ENCODE measurements around the gene SLC22A31. TPM values are rescaled to one million over a fixed set of nuclear protein-coding genes. Genes with fewer than 3 reads are reported as not detected.

Gene SLC22A31
- total and polyA plus RNA-seq, 9 of the 15 experiments (the other 6 are each of a cell fraction or from before 2014, with no cell fraction given) = 0.29 to 2.2 (median 0.47) TPM; not detected in 3

DNA sequence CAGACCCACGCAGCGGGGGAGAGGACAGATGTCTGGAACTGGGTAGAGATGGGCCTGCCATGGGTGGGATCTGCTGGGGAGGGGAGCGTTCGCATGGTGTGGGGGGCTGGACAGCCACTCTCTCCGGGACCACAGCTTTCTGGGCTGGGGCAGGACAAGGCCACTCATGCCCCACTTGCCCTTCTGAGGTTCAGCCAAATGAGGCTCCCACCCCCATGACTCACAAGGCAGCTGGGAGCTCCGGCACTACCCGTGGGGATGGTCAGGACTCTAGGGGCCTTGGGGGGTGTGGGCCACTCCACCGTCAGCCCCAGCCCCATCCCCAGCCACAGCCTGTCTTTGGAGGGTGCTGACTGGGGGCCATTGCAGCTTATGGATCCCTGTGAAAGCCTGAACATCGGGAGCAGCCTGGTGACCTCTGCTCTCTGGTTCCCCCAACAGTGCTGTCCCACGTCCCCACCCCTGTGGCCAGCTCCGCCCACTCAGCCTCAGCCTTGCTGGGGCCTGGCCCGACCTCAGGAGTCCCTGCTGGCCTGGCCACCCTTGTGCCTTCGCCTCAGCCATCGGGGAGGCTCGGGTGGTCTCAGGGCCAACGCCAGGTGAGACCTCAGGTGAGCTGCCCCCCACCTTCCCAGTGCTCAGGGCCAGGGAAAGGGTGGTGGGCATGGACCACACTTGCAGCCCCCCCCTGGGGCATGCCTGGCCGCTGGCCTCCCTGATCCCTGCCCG is 33.5 kb downstream of the SLC22A31 start (continued):
- TF ChIP-seq, protein P1, sequence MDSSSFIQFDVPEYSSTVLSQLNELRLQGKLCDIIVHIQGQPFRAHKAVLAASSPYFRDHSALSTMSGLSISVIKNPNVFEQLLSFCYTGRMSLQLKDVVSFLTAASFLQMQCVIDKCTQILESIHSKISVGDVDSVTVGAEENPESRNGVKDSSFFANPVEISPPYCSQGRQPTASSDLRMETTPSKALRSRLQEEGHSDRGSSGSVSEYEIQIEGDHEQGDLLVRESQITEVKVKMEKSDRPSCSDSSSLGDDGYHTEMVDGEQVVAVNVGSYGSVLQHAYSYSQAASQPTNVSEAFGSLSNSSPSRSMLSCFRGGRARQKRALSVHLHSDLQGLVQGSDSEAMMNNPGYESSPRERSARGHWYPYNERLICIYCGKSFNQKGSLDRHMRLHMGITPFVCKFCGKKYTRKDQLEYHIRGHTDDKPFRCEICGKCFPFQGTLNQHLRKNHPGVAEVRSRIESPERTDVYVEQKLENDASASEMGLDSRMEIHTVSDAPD (CRISPR knock-in tag; IDR thresholded peaks at IDR 0.05) = no peak
- TF ChIP-seq ELF2 (CRISPR knock-in tag; IDR thresholded peaks at IDR 0.05) (0 out of 2 replicates have a peak, but pooled peaks have one; percentile 27), CHD2 (IDR thresholded peaks at IDR 0.05; ENCODE audit: low read depth, low read length) (no peak), RHOXF2B (CRISPR knock-in tag; conservative IDR thresholded peaks at IDR 0.05) (no peak), FOS (IDR thresholded peaks at IDR 0.05; ENCODE audit: extremely low read depth, insufficient read length) (no peak), CREM (IDR thresholded peaks at IDR 0.05; ENCODE audit: low read depth) (no peak), TCFL5 (CRISPR knock-in tag; conservative IDR thresholded peaks at IDR 0.05) (no peak), RBFOX2 (IDR thresholded peaks at IDR 0.05; ENCODE audit: low read depth, low read length) (no peak), ZNF253 (CRISPR knock-in tag; conservative IDR thresholded peaks at IDR 0.05) (no peak), ZNF79 (CRISPR knock-in tag; IDR thresholded peaks at IDR 0.05; ENCODE audit: low read depth) (no peak), ZNF707 (CRISPR knock-in tag; conservative IDR thresholded peaks at IDR 0.05) (no peak), ATF7 (IDR thresholded peaks at IDR 0.05) (no peak), RBM15 (IDR thresholded peaks at IDR 0.05; ENCODE audit: insufficient read depth, low read length) (no peak), PYGO2 (tag; IDR thresholded peaks at IDR 0.05) (no peak), PCBP1 (IDR thresholded peaks at IDR 0.05; ENCODE audit: low read depth, low read length, poor library complexity, severe bottlenecking) (no peak), ZFX (CRISPR knock-in tag; IDR thresholded peaks at IDR 0.05) (peak; percentile 49; the same call in 1 of the 2 replicates), PRMT5 (CRISPR knock-in tag; IDR thresholded peaks at IDR 0.05) (no peak)
- TF ChIP-seq, protein P2, sequence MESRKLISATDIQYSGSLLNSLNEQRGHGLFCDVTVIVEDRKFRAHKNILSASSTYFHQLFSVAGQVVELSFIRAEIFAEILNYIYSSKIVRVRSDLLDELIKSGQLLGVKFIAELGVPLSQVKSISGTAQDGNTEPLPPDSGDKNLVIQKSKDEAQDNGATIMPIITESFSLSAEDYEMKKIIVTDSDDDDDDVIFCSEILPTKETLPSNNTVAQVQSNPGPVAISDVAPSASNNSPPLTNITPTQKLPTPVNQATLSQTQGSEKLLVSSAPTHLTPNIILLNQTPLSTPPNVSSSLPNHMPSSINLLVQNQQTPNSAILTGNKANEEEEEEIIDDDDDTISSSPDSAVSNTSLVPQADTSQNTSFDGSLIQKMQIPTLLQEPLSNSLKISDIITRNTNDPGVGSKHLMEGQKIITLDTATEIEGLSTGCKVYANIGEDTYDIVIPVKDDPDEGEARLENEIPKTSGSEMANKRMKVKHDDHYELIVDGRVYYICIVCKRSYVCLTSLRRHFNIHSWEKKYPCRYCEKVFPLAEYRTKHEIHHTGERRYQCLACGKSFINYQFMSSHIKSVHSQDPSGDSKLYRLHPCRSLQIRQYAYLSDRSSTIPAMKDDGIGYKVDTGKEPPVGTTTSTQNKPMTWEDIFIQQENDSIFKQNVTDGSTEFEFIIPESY (CRISPR knock-in tag; IDR thresholded peaks at IDR 0.05) = no peak
- TF ChIP-seq, protein P3, sequence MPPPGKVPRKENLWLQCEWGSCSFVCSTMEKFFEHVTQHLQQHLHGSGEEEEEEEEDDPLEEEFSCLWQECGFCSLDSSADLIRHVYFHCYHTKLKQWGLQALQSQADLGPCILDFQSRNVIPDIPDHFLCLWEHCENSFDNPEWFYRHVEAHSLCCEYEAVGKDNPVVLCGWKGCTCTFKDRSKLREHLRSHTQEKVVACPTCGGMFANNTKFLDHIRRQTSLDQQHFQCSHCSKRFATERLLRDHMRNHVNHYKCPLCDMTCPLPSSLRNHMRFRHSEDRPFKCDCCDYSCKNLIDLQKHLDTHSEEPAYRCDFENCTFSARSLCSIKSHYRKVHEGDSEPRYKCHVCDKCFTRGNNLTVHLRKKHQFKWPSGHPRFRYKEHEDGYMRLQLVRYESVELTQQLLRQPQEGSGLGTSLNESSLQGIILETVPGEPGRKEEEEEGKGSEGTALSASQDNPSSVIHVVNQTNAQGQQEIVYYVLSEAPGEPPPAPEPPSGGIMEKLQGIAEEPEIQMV (tag; conservative IDR thresholded peaks at IDR 0.05; ENCODE audit: low read depth) = no peak
- TF ChIP-seq, protein P4, sequence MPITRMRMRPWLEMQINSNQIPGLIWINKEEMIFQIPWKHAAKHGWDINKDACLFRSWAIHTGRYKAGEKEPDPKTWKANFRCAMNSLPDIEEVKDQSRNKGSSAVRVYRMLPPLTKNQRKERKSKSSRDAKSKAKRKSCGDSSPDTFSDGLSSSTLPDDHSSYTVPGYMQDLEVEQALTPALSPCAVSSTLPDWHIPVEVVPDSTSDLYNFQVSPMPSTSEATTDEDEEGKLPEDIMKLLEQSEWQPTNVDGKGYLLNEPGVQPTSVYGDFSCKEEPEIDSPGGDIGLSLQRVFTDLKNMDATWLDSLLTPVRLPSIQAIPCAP (CRISPR knock-in tag; IDR thresholded peaks at IDR 0.05; ENCODE audit: borderline replicate concordance) = no peak
- TF ChIP-seq, protein P5, sequence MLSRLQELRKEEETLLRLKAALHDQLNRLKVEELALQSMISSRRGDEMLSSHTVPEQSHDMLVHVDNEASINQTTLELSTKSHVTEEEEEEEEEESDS (CRISPR knock-in tag; IDR thresholded peaks at IDR 0.05) = no peak
- TF ChIP-seq, protein P6, sequence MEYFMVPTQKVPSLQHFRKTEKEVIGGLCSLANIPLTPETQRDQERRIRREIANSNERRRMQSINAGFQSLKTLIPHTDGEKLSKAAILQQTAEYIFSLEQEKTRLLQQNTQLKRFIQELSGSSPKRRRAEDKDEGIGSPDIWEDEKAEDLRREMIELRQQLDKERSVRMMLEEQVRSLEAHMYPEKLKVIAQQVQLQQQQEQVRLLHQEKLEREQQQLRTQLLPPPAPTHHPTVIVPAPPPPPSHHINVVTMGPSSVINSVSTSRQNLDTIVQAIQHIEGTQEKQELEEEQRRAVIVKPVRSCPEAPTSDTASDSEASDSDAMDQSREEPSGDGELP (CRISPR knock-in tag; IDR thresholded peaks at IDR 0.05; ENCODE audit: borderline replicate concordance) = no peak
